Measurements from ENCODE around the gene SNHG17.

SNHG17 gene

DNA sequence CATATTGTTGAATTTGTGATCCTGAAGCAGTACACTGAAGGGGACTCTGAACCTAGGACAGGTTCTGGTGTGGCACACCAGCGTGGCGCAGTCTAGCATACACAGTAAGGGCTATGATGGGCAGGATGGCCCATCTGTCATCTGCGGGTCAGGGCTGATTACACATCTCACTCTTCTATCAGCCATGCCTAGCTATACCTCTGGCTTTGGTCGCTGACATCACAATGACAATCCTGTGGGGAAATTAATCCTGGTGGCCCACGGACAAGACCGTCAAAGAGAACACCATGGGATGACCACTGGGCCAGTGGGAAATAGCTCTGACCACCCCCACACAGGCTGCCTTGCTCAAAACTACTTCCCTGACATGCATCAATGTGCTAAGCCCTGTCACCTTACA, 2.8 kb downstream of the SNHG17 start:
- 100% methylated on average over 5 of the region's 6 CpGs for WGBS (ENCODE audit: insufficient coverage)
- H3K27me3 ChIP-seq (replicated peaks in 2 of 5; ENCODE audit: control insufficient read depth in 4 of 5, insufficient read depth in 5 of 5, low read length in 4 of 5): no peaks in the 10 kb centered on the region
- H3K9me3 ChIP-seq (ENCODE audit: control extremely low read depth in 1 of 5, control insufficient read depth in 4 of 5, insufficient read depth in 2 of 5, low read depth in 1 of 5, low read length in 4 of 5): peaks cover 0 to 12% (median 6%) of the 10 kb centered on the region in 5 experiments
- H3K36me3 ChIP-seq (ENCODE audit: control insufficient read depth in 4 of 4, insufficient read depth in 4 of 4, low read length in 3 of 4): peaks cover 24 to 66% (median 61%) of the 10 kb centered on the region in 4 experiments
- ChIA-PET POLR2A (no interaction called here), CTCF (interaction anchor here (1.2 to 6.8 kb wide), 2 partner anchors 14 to 88 kb away, joined by 4 to 85 read pairs; no protein-coding TSS in a partner anchor)
- peak overlapping the region in 2 of 7 experiments; percentile 0 to 96 for H3K4me3 ChIP-seq (ENCODE audit: control insufficient read depth in 1 of 7, extremely low read depth in 1 of 7, insufficient read depth in 4 of 7, low read depth in 2 of 7, low read length in 6 of 7)
- peaks cover 0 to 28% (median 21%) of the 10 kb centered on the region in 4 experiments for H3K4me1 ChIP-seq (ENCODE audit: control extremely low read depth in 1 of 4, control insufficient read depth in 4 of 4, insufficient read depth in 4 of 4, low read length in 3 of 4)
- no peak for DNase-seq
- no peak overlapping the region for H3K27ac ChIP-seq (ENCODE audit: insufficient read depth in 1 of 2, low read depth in 1 of 2, low read length in 2 of 2, poor library complexity in 1 of 2, severe bottlenecking in 2 of 2)

- Histone ChIP-seq H3K4me1 (ENCODE audit: control extremely low read depth in 1 of 4, control insufficient read depth in 4 of 4, insufficient read depth in 4 of 4, low read length in 3 of 4) (peaks cover 0 to 28% (median 21%) of the 10 kb centered on the region in 4 experiments), H3K36me3 (ENCODE audit: control insufficient read depth in 4 of 4, insufficient read depth in 4 of 4, low read length in 3 of 4) (peaks cover 27 to 81% (median 76%) of the 10 kb centered on the region in 4 experiments), H3K27ac (ENCODE audit: insufficient read depth in 1 of 2, low read depth in 1 of 2, low read length in 2 of 2, poor library complexity in 1 of 2, severe bottlenecking in 2 of 2) (no peak overlapping the region), H3K27me3 (replicated peaks in 2 of 5; ENCODE audit: control insufficient read depth in 4 of 5, insufficient read depth in 5 of 5, low read length in 4 of 5) (no peaks in the 10 kb centered on the region), H3K4me3 (ENCODE audit: control insufficient read depth in 1 of 7, extremely low read depth in 1 of 7, insufficient read depth in 4 of 7, low read depth in 2 of 7, low read length in 6 of 7) (no peak overlapping the region), H3K9me3 (ENCODE audit: control extremely low read depth in 1 of 5, control insufficient read depth in 4 of 5, insufficient read depth in 2 of 5, low read depth in 1 of 5, low read length in 4 of 5) (peaks cover 0 to 12% (median 6%) of the 10 kb centered on the region in 5 experiments)
- POLR2A ChIA-PET: no interaction called here
- no peak for DNase-seq
- CTCF ChIA-PET: interaction anchor here (6.8 kb wide), 1 partner anchor 16 kb away, joined by 85 read pairs; no protein-coding TSS in a partner anchor
- WGBS (ENCODE audit: insufficient coverage): 89% methylated on average over 7 of the region's 8 CpGs
These were observed 4.3 kb downstream of the SNHG17 start for GRCh38 chr20:38430679-38431325.

- H3K4me3 ChIP-seq (ENCODE audit: control insufficient read depth in 1 of 7, extremely low read depth in 1 of 7, insufficient read depth in 4 of 7, low read depth in 2 of 7, low read length in 6 of 7): no peak overlapping the region
- H3K27ac ChIP-seq (ENCODE audit: insufficient read depth in 1 of 2, low read depth in 1 of 2, low read length in 2 of 2, poor library complexity in 1 of 2, severe bottlenecking in 2 of 2): no peak overlapping the region
- H3K27me3 ChIP-seq (replicated peaks in 2 of 5; ENCODE audit: control insufficient read depth in 4 of 5, insufficient read depth in 5 of 5, low read length in 4 of 5): no peaks in the 10 kb centered on the region
- H3K4me1 ChIP-seq (ENCODE audit: control extremely low read depth in 1 of 4, control insufficient read depth in 4 of 4, insufficient read depth in 4 of 4, low read length in 3 of 4): peaks cover 0 to 23% (median 14%) of the 10 kb centered on the region in 4 experiments
- peaks cover 0 to 12% (median 6%) of the 10 kb centered on the region in 5 experiments for H3K9me3 ChIP-seq (ENCODE audit: control extremely low read depth in 1 of 5, control insufficient read depth in 4 of 5, insufficient read depth in 2 of 5, low read depth in 1 of 5, low read length in 4 of 5)
- ChIA-PET POLR2A (interaction anchor here (0.7 kb wide), 1 partner anchor 1235 kb away, joined by 3 read pairs; no protein-coding TSS in a partner anchor), CTCF (interaction anchor here (0.8 to 6.8 kb wide), 2 partner anchors 11 to 17 kb away, joined by 3 to 85 read pairs; no protein-coding TSS in a partner anchor)
- no peak for DNase-seq
- H3K36me3 ChIP-seq (ENCODE audit: control insufficient read depth in 4 of 4, insufficient read depth in 4 of 4, low read length in 3 of 4): peaks cover 33 to 95% (median 90%) of the 10 kb centered on the region in 4 experiments
- WGBS (ENCODE audit: insufficient coverage): 100% methylated on average over 1 of the region's 3 CpGs
These were observed 5.8 kb downstream of the SNHG17 start for GRCh38 chr20:38429301-38429700.

DNA sequence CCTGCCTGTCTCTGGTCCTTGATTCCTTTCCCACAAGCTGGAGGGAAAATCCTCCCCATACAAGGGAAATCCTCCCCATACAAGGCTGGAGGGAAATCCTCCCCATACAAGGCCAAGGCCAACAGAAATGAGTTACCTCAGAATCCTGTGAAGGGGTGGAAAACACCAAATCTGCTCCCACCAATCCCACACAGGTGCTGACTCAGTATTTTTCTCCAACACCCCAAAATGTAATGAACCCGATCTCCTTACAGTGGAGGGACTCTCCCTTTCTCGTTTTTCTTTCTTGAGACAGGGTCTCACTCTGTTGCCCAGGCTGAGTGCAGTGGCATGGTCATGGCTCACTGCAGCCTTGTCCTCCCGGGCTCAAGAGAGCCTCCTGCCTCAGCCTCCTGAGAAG, 6.3 kb downstream of the SNHG17 start:
- Histone ChIP-seq H3K4me1 (ENCODE audit: control extremely low read depth in 1 of 4, control insufficient read depth in 4 of 4, insufficient read depth in 4 of 4, low read length in 3 of 4) (peaks cover 0 to 19% (median 10%) of the 10 kb centered on the region in 4 experiments), H3K4me3 (ENCODE audit: control insufficient read depth in 1 of 7, extremely low read depth in 1 of 7, insufficient read depth in 4 of 7, low read depth in 2 of 7, low read length in 6 of 7) (no peak overlapping the region), H3K27me3 (replicated peaks in 2 of 5; ENCODE audit: control insufficient read depth in 4 of 5, insufficient read depth in 5 of 5, low read length in 4 of 5) (no peaks in the 10 kb centered on the region), H3K27ac (ENCODE audit: insufficient read depth in 1 of 2, low read depth in 1 of 2, low read length in 2 of 2, poor library complexity in 1 of 2, severe bottlenecking in 2 of 2) (no peak overlapping the region), H3K36me3 (ENCODE audit: control insufficient read depth in 4 of 4, insufficient read depth in 4 of 4, low read length in 3 of 4) (peaks cover 35 to 98% (median 91%) of the 10 kb centered on the region in 4 experiments), H3K9me3 (ENCODE audit: control extremely low read depth in 1 of 5, control insufficient read depth in 4 of 5, insufficient read depth in 2 of 5, low read depth in 1 of 5, low read length in 4 of 5) (peaks cover 0 to 12% (median 6%) of the 10 kb centered on the region in 5 experiments)
- CTCF ChIA-PET: no interaction called here
- 97% methylated on average over 3 of the region's 3 CpGs for WGBS (ENCODE audit: insufficient coverage)
- no peak for DNase-seq
- POLR2A ChIA-PET: no interaction called here

DNA sequence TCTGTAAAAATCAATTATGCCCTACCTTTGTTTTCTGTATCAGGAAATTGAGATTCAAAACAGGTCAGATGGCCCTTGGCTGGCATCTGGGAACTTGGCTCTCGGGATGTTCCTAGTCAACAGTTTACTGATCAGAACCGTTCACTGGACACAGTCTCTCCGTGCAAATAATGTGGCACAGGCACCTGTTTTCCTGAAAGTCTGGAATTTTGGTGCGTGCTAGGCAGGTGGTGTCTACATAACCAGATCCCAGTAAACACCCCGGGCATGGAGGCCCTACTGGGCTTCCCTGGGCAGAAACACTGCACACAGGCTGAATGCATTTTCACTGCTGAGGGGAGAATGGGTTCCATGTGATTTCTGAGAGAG, 7.5 kb downstream of the SNHG17 start:
- no peak for DNase-seq
- no peaks in the 10 kb centered on the region for H3K27me3 ChIP-seq (replicated peaks in 2 of 5; ENCODE audit: control insufficient read depth in 4 of 5, insufficient read depth in 5 of 5, low read length in 4 of 5)
- no peak overlapping the region for H3K4me3 ChIP-seq (ENCODE audit: control insufficient read depth in 1 of 7, extremely low read depth in 1 of 7, insufficient read depth in 4 of 7, low read depth in 2 of 7, low read length in 6 of 7)
- H3K9me3 ChIP-seq (ENCODE audit: control extremely low read depth in 1 of 5, control insufficient read depth in 4 of 5, insufficient read depth in 2 of 5, low read depth in 1 of 5, low read length in 4 of 5): peaks cover 0 to 12% (median 6%) of the 10 kb centered on the region in 5 experiments
- CTCF ChIA-PET: no interaction called here
- peaks cover 0 to 7% (median 3%) of the 10 kb centered on the region in 4 experiments for H3K4me1 ChIP-seq (ENCODE audit: control extremely low read depth in 1 of 4, control insufficient read depth in 4 of 4, insufficient read depth in 4 of 4, low read length in 3 of 4)
- no peak overlapping the region for H3K27ac ChIP-seq (ENCODE audit: insufficient read depth in 1 of 2, low read depth in 1 of 2, low read length in 2 of 2, poor library complexity in 1 of 2, severe bottlenecking in 2 of 2)
- H3K36me3 ChIP-seq (ENCODE audit: control insufficient read depth in 4 of 4, insufficient read depth in 4 of 4, low read length in 3 of 4): peaks cover 37 to 95% (median 85%) of the 10 kb centered on the region in 4 experiments
- POLR2A ChIA-PET: no interaction called here
- 94% methylated on average over 5 of the region's 5 CpGs for WGBS (ENCODE audit: insufficient coverage)

DNA sequence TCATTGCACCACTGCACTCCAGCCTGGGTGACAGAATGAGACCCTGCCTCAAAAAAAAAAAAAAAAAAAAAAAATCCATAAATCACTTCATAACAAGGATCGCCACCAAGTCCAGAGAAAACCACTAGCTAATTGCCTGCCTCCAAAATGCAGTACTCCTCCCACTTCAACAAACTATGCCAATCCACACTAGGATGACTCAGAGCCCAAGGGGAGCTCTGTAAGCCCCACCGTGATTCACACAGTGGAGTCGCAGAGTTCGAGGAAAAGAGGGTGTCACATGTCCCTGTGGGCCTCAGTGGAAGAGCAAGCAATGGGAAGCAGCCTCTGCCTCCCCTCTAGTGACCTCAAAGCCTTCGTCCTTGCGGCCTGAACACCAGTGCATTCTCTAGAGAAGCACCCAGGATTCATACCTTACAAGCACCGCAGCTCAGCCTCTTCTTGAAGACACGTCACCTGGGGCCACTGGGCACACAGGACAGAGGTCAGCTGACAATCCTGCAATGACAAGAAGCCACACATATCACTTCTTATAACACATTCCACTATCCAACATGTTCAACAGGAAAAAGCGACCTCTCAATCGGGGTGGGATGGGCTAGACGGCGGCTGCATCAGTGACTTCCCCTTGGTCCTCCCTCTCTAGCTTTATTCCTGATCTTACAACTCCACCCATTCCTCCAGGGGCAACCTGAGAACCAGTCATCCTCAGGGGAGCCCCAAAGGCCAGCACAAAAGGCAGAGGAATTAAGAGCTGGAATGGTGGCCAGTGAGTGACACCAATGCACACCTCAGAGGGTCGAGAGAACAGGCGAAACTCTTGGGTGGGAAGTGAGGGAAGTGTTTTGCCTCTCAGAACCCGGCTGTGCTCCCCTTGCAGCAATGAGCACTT, 8.9 kb downstream of the SNHG17 start:
- WGBS (ENCODE audit: insufficient coverage): 96% methylated on average over 14 of the region's 15 CpGs
- Histone ChIP-seq H3K4me3 (ENCODE audit: control insufficient read depth in 1 of 7, extremely low read depth in 1 of 7, insufficient read depth in 4 of 7, low read depth in 2 of 7, low read length in 6 of 7) (no peak overlapping the region), H3K4me1 (ENCODE audit: control extremely low read depth in 1 of 4, control insufficient read depth in 4 of 4, insufficient read depth in 4 of 4, low read length in 3 of 4) (peaks cover 0 to 4% (median 0%) of the 10 kb centered on the region in 4 experiments), H3K27ac (ENCODE audit: insufficient read depth in 1 of 2, low read depth in 1 of 2, low read length in 2 of 2, poor library complexity in 1 of 2, severe bottlenecking in 2 of 2) (no peak overlapping the region), H3K36me3 (ENCODE audit: control insufficient read depth in 4 of 4, insufficient read depth in 4 of 4, low read length in 3 of 4) (peaks cover 28 to 95% (median 86%) of the 10 kb centered on the region in 4 experiments), H3K9me3 (ENCODE audit: control extremely low read depth in 1 of 5, control insufficient read depth in 4 of 5, insufficient read depth in 2 of 5, low read depth in 1 of 5, low read length in 4 of 5) (peaks cover 0 to under 1% (median 0%) of the 10 kb centered on the region in 5 experiments), H3K27me3 (replicated peaks in 2 of 5; ENCODE audit: control insufficient read depth in 4 of 5, insufficient read depth in 5 of 5, low read length in 4 of 5) (no peaks in the 10 kb centered on the region)
- DNase-seq: peak in 1 of 3 donors; percentile 27
- ChIA-PET POLR2A (no interaction called here), CTCF (interaction anchor here (1.4 kb wide), 1 partner anchor 15 kb away, joined by 3 read pairs; no protein-coding TSS in a partner anchor)
